H9 (cell line): Measurements from ENCODE around the gene DNASE1. TPM values are rescaled to one million over a fixed set of nuclear protein-coding genes. Genes with fewer than 3 reads are reported as not detected.

ENCODE experiments used
- DNase-seq: peaks from one replicate; pipeline ENCODE4 v3.0.0-alpha.2; 2017
- H2AFZ ChIP-seq: one replicate; pipeline ENCODE4 v1.6.1; 2013; ENCODE audit warnings: mild to moderate bottlenecking, low read length, control low read depth, moderate library complexity
- H2AK5ac ChIP-seq: 2 replicates; pipeline ENCODE4 v1.6.1; 2013; ENCODE audit warnings: low read length, control low read depth, mixed read lengths; ENCODE audit not compliant: insufficient read length
- H2BK120ac ChIP-seq: one replicate; pipeline ENCODE4 v1.6.1; 2013; ENCODE audit warnings: low read depth, mild to moderate bottlenecking, low read length, control low read depth, inconsistent platforms; ENCODE audit not compliant: poor library complexity, severe bottlenecking
- H2BK12ac ChIP-seq: 2 replicates; pipeline ENCODE4 v1.6.1; 2013; ENCODE audit warnings: low read length, control low read depth, mixed read lengths, low read depth; ENCODE audit not compliant: insufficient read length
- H2BK15ac ChIP-seq: 2 replicates; pipeline ENCODE4 v1.6.1; 2013; ENCODE audit warnings: low read depth, low read length, control low read depth
- H2BK20ac ChIP-seq: one replicate; pipeline ENCODE4 v1.6.1; 2013; ENCODE audit warnings: low read depth, mild to moderate bottlenecking, low read length, control low read depth, inconsistent platforms; ENCODE audit not compliant: poor library complexity, severe bottlenecking
- H2BK5ac ChIP-seq: 2 replicates; pipeline ENCODE4 v1.6.1; 2013; ENCODE audit warnings: low read length, control low read depth, mixed read lengths; ENCODE audit not compliant: insufficient read length
- H3K14ac ChIP-seq: 2 replicates; pipeline ENCODE4 v1.6.1; 2013; ENCODE audit warnings: low read length, control low read depth; ENCODE audit not compliant: insufficient read depth
- H3K18ac ChIP-seq: 2 replicates; pipeline ENCODE4 v1.6.1; 2013; ENCODE audit warnings: low read depth, mild to moderate bottlenecking, mixed read lengths, low read length, control low read depth; ENCODE audit not compliant: insufficient read length
- H3K23ac ChIP-seq: 2 replicates; pipeline ENCODE4 v1.6.1; 2013; ENCODE audit warnings: low read length, control low read depth, mixed read lengths, low read depth; ENCODE audit not compliant: insufficient read length
- H3K23me2 ChIP-seq: 2 replicates; pipeline ENCODE4 v1.6.1; 2013; ENCODE audit warnings: low read depth, mild to moderate bottlenecking, mixed read lengths, low read length, control low read depth; ENCODE audit not compliant: insufficient read length, poor library complexity, severe bottlenecking
- H3K27ac ChIP-seq: 2 replicates; pipeline ENCODE4 v1.5.1; 2013; ENCODE audit warnings: low read length, control low read depth, mixed read lengths, low read depth; ENCODE audit not compliant: insufficient read length
- H3K27me3 ChIP-seq: 2 replicates; pipeline ENCODE4 v1.6.1; 2013; ENCODE audit warnings: low read length, control low read depth, inconsistent platforms; ENCODE audit not compliant: insufficient read depth
- H3K4ac ChIP-seq: 2 replicates; pipeline ENCODE4 v1.6.1; 2013; ENCODE audit warnings: low read depth, mild to moderate bottlenecking, control low read depth, inconsistent platforms, low read length, moderate library complexity
- H3K4me1 ChIP-seq: 2 replicates; pipeline ENCODE4 v1.6.1; 2013; ENCODE audit warnings: low read length, control low read depth, inconsistent platforms; ENCODE audit not compliant: insufficient read depth
- H3K4me2 ChIP-seq: 2 replicates; pipeline ENCODE4 v1.6.1; 2013; ENCODE audit warnings: low read length, control low read depth, mixed read lengths; ENCODE audit not compliant: insufficient read length, insufficient read depth
- H3K56ac ChIP-seq: 2 replicates; pipeline ENCODE4 v1.6.1; 2013; ENCODE audit warnings: low read depth, mild to moderate bottlenecking, mixed read lengths, low read length, control low read depth; ENCODE audit not compliant: insufficient read length
- H3K79me1 ChIP-seq: 2 replicates; pipeline ENCODE4 v1.6.1; 2013; ENCODE audit warnings: low read depth, mild to moderate bottlenecking, moderate library complexity, low read length, control low read depth, inconsistent platforms; ENCODE audit not compliant: insufficient read depth, poor library complexity, severe bottlenecking
- H3K79me2 ChIP-seq: 2 replicates; pipeline ENCODE4 v1.6.1; 2013; ENCODE audit warnings: low read length, control low read depth, inconsistent platforms; ENCODE audit not compliant: insufficient read depth
- H3K9ac ChIP-seq: 2 replicates; pipeline ENCODE4 v1.6.1; 2013; ENCODE audit warnings: low read length, control low read depth, mixed read lengths; ENCODE audit not compliant: insufficient read length; ENCODE audit errors: extremely low read depth
- H3K9me3 ChIP-seq: one replicate; pipeline ENCODE4 v1.6.1; 2013; ENCODE audit warnings: low read depth, low read length, inconsistent platforms; ENCODE audit not compliant: control insufficient read depth
- H3T11ph ChIP-seq: one replicate; pipeline ENCODE4 v1.6.1; 2013; ENCODE audit warnings: mild to moderate bottlenecking, low read length, control low read depth, inconsistent platforms
- H4K20me1 ChIP-seq: one replicate; pipeline ENCODE4 v1.6.1; 2013; ENCODE audit not compliant: control insufficient read depth, insufficient read length, insufficient read depth
- H4K5ac ChIP-seq: 2 replicates; pipeline ENCODE4 v1.6.1; 2013; ENCODE audit warnings: low read depth, mild to moderate bottlenecking, mixed read lengths, low read length, control low read depth; ENCODE audit not compliant: insufficient read length
- H4K8ac ChIP-seq: replicated peaks from 2 replicates; pipeline ENCODE4 v1.6.1; 2013; ENCODE audit warnings: low read length, control low read depth, mixed read lengths, low read depth; ENCODE audit not compliant: insufficient read length
- H4K91ac ChIP-seq: 2 replicates; pipeline ENCODE4 v1.6.1; 2013; ENCODE audit warnings: low read depth, mild to moderate bottlenecking, moderate library complexity, mixed read lengths, low read length, control low read depth; ENCODE audit not compliant: insufficient read length
- H3K27ac Mint-ChIP-seq, 3 experiments: 2 replicates in 2 of 3; 3 replicates in 1 of 3; pipeline ENCODE4 v1.8.0; 2020 to 2021; ENCODE audit warnings: mixed read lengths in 3 of 3, mild to moderate bottlenecking in 1 of 3, moderate library complexity in 1 of 3
- H3K27me3 Mint-ChIP-seq: 2 replicates; pipeline ENCODE4 v1.8.0; 2021; ENCODE audit warnings: low read depth, mild to moderate bottlenecking, moderate library complexity, mixed read lengths
- H3K36me3 Mint-ChIP-seq, 3 experiments: 2 replicates in 2 of 3; 3 replicates in 1 of 3; pipeline ENCODE4 v1.8.0; 2020 to 2021; ENCODE audit warnings: low read depth in 3 of 3, mixed read lengths in 3 of 3; ENCODE audit not compliant: insufficient read depth in 1 of 3
- H3K4me1 Mint-ChIP-seq, 2 experiments: 2 replicates each; pipeline ENCODE4 v1.8.0; 2020; ENCODE audit warnings: mixed read lengths in 2 of 2
- H3K4me3 Mint-ChIP-seq, 2 experiments: 2 replicates in 1 of 2; 3 replicates in 1 of 2; pipeline ENCODE4 v1.8.0; 2020 to 2021; ENCODE audit warnings: mild to moderate bottlenecking in 2 of 2, mixed read lengths in 2 of 2, moderate library complexity in 1 of 2
- H3K9me3 Mint-ChIP-seq, 2 experiments: 2 replicates in 1 of 2; 3 replicates in 1 of 2; pipeline ENCODE4 v1.8.0; 2020; ENCODE audit warnings: mild to moderate bottlenecking in 2 of 2, mixed read lengths in 2 of 2, moderate library complexity in 1 of 2
- WGBS: extraction: QIAGEN DNeasy Blood & Tissue Kit; methylation state at CpG from one replicate; pipeline ENCODE4 v1.1.7; 2013; ENCODE audit warnings: missing lambda C conversion rate, low lambda C conversion rate, mixed read lengths; ENCODE audit not compliant: insufficient read length; ENCODE audit errors: extremely low coverage; 5-methylcytosine and 5-hydroxymethylcytosine counted together
- total RNA-seq: library from RNA; stranded (reverse); gene quantifications from 2 replicates; pipeline ENCODE4 v1.2.1, GENCODE V29; 2021
- TF ChIP-seq, protein P1 (sequence below): fragments of 200-600 bp; sonication (generic); conservative IDR thresholded peaks from 3 replicates; pipeline ENCODE4 v1.8.0; 2021; ENCODE audit warnings: antibody characterized with exemption, mild to moderate bottlenecking

Gene DNASE1
- total RNA-seq, 1 experiment from 2014 or later = 10.1 TPM

- Mint-ChIP-seq H3K27ac (no peak overlapping the region), H3K9me3 (no peaks in the 10 kb centered on the region), H3K36me3 (peaks cover 7 to 38% (median 29%) of the 10 kb centered on the region in 3 experiments; a peak in 6 of 7 replicates), H3K4me1 (no peaks in the 10 kb centered on the region), H3K4me3 (no peak overlapping the region), H3K27me3 (no peaks in the 10 kb centered on the region)
- H3K4me1 ChIP-seq = no peaks in the 10 kb centered on the region
- no peak overlapping the region for H4K5ac ChIP-seq
- no peak overlapping the region for H3K27ac ChIP-seq
- H3T11ph ChIP-seq = no peak overlapping the region
- peaks cover 2% of the 10 kb centered on the region for H3K79me1 ChIP-seq
- H2BK20ac ChIP-seq = no peak overlapping the region
- no peak overlapping the region for H2BK15ac ChIP-seq
- H3K79me2 ChIP-seq = peaks cover 1% of the 10 kb centered on the region; the same call in 1 of the 2 replicates
- no peak overlapping the region for H3K4me2 ChIP-seq
- no CpG with 5 or more reads among the region's 10 CpGs for WGBS
- no peak overlapping the region for H2BK5ac ChIP-seq
- no peak for DNase-seq
- no peak overlapping the region for H3K14ac ChIP-seq
- no peak overlapping the region for H3K56ac ChIP-seq
- no peaks in the 10 kb centered on the region for H4K20me1 ChIP-seq
- H3K23ac ChIP-seq = no peak overlapping the region
- H3K23me2 ChIP-seq = no peaks in the 10 kb centered on the region
- no peak overlapping the region for H4K91ac ChIP-seq
- no peak overlapping the region for H3K9ac ChIP-seq
- no peak overlapping the region for H3K18ac ChIP-seq
- H2AK5ac ChIP-seq = no peak overlapping the region
- no peak overlapping the region for H2BK120ac ChIP-seq
- H2BK12ac ChIP-seq = no peak overlapping the region
- H3K9me3 ChIP-seq = no peaks in the 10 kb centered on the region
- TF ChIP-seq, protein P1, sequence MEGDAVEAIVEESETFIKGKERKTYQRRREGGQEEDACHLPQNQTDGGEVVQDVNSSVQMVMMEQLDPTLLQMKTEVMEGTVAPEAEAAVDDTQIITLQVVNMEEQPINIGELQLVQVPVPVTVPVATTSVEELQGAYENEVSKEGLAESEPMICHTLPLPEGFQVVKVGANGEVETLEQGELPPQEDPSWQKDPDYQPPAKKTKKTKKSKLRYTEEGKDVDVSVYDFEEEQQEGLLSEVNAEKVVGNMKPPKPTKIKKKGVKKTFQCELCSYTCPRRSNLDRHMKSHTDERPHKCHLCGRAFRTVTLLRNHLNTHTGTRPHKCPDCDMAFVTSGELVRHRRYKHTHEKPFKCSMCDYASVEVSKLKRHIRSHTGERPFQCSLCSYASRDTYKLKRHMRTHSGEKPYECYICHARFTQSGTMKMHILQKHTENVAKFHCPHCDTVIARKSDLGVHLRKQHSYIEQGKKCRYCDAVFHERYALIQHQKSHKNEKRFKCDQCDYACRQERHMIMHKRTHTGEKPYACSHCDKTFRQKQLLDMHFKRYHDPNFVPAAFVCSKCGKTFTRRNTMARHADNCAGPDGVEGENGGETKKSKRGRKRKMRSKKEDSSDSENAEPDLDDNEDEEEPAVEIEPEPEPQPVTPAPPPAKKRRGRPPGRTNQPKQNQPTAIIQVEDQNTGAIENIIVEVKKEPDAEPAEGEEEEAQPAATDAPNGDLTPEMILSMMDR = no peak
- no peaks in the 10 kb centered on the region for H3K27me3 ChIP-seq
- no peak overlapping the region for H4K8ac ChIP-seq
- H2AFZ ChIP-seq = no peak overlapping the region
- no peak overlapping the region for H3K4ac ChIP-seq
These were observed 51.9 kb downstream of the DNASE1 start for GRCh38 chr16:3706253-3707012.

Other genes starting within 250 kb of the DNASE1 start
- gene ZNF597, start 211.2 kb upstream of the DNASE1 start, total RNA-seq = 3.4 and 3.5 TPM in 2 replicates
- 49.3 and 50.4 TPM in 2 replicates for gene NAA60, start 211.0 kb upstream of the DNASE1 start, total RNA-seq
- gene C16orf90, start 159.2 kb upstream of the DNASE1 start, total RNA-seq = not detected in 2 replicates
- gene CLUAP1, start 153.7 kb upstream of the DNASE1 start, total RNA-seq = 10.6 and 13.4 TPM in 2 replicates
- 0.44 TPM in 2 replicates for gene NLRC3, start 77.3 kb upstream of the DNASE1 start, total RNA-seq
- gene SLX4, start 43.1 kb upstream of the DNASE1 start, total RNA-seq = 9.9 and 10.0 TPM in 2 replicates
- gene TRAP1, start 62.8 kb downstream of the DNASE1 start, total RNA-seq = 211 and 242 TPM in 2 replicates
- 79.1 and 81.1 TPM in 2 replicates for gene CREBBP, start 226.0 kb downstream of the DNASE1 start, total RNA-seq